NCI-H1417 (cell line): ENCODE measurements around the gene CENPN.
A peak's percentile ranks its signal among the peaks of the same experiment; 100 is the strongest.

Source experiments
- DNase-seq, 3 experiments: peaks; one replicate each; lab custom pipeline; 2025; lab: John Stamatoyannopoulos, UW

The CENPN gene

DNA sequence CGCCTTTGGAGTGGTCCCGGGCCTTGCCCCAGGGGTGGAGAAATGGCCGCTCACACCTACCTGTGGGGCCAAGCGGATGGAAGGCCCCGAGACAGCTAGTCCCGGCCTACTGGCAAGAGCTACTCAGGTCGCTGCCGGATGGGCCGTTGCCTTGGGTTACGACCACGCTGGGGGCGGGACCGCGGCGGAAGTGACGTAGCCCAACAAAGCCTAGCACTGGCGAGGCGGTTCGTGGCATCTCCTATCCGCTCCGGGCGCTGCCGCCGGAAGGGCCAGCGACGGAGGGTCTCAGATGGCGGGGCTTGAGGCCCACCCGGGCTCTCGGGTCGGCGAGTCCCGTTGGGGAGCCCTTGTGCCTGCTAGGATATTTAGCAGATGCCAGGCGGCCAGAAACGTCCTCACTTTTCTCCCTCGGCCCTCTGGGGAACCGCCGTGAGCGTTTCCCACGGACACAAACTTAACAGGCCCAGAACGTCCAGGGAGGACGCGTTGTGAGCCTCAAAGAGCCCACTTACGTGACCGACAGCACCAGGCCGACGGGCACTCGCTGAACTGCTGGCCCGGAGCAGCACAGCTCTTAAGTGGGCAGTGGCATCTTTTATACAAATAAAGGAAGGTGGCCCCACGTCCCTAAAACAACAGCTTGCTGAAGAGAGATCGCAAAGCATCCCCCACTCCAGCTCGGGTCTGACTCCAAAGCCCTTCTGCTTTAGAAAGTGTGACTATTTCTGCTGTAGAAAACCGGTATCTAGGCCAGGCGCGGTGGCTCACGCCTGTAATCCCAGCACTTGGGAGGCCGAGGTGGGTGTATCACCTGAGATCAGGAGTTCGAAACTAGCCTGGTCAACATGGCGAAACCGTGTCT is 70.3 kb downstream of the CENPN start, which contains the start of gene C16orf46:
C16orf46 (minus strand) TSS at position 163 of the 865 bp plus-strand sequence. CDS start 13,283 bp downstream, outside the sequence.
- DNase-seq: peak; percentile 91 to 98 (median 97)

DNA sequence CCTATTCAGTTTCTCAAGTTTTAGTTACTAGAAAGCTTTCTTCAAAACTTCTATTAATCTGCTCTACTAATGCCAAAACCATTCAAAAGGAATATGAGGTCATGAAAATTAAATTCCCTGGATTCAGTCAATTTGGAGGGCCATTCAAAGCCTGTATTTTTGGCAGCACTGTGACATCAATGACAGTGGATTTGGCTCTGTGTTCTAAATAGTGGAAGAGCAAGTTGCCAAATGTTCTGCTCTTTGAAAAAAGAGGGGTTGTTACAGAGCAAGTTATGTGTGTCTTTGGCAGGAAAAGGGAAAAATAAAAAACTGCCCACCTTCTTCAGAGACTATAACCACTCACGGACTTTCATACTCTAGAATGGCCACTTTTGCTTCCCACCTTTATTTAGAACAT is 73.2 kb downstream of the CENPN start:
- no peak for DNase-seq

DNA sequence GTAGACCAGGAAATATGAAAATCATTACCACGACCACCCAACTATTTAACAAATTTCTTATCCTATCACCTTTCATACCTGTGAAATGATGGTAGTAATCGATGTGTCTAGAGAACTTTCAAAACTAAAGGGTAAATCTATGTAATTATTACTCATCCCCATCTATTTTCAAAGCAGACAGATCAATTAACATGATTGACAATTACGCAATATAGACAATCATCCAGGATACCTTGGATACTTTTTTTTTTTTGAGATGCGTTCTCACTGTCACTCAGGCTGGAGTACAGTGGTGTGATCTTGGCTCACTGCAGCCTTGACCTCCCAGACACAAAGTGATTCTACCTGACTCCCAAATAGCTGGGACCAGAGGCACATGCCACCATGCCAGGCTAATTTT is 74.0 kb downstream of the CENPN start:
- no peak for DNase-seq
